GF-D8 (cell line): ENCODE results near the gene C1S.
A peak's percentile ranks its signal among the peaks of the same experiment; 100 is the strongest.
"Not testable (repeated sequence)": the region's sequence is repeated elsewhere in the genome, so short reads cannot be mapped to it uniquely, and the experiment has no call there.

Experiments
- DNase-seq: peaks from one replicate; lab custom pipeline; 2025; lab: John Stamatoyannopoulos, UW

Gene C1S

GRCh38 chr12:7046383-7047105 lies 14.0 kb upstream of the C1S start:
- no peak for DNase-seq

- peak; percentile 61 for DNase-seq
Measured at GRCh38 chr12:7047306-7047705, 13.2 kb upstream of the C1S start.

GRCh38 chr12:7049445-7049951 lies 11.0 kb upstream of the C1S start:
- DNase-seq: not testable (repeated sequence)

- DNase-seq: not testable (repeated sequence)
Measured at GRCh38 chr12:7049973-7050372, 10.5 kb upstream of the C1S start.

GRCh38 chr12:7054925-7055324 lies 5.6 kb upstream of the C1S start:
- DNase-seq: no peak

- DNase-seq: not testable (repeated sequence)
Measured at GRCh38 chr12:7055736-7056135, 4.8 kb upstream of the C1S start.

- DNase-seq: peak; percentile 23
Measured at GRCh38 chr12:7058163-7058845, 2.2 kb upstream of the C1S start.

GRCh38 chr12:7058850-7059395 lies 1.6 kb upstream of the C1S start:
- no peak for DNase-seq

- no peak for DNase-seq
Measured at GRCh38 chr12:7059780-7060179, 738 bp upstream of the C1S start.

- no peak for DNase-seq
Measured at GRCh38 chr12:7061138-7061537, 620 bp downstream of the C1S start.

GRCh38 chr12:7061596-7061995 lies 1.1 kb downstream of the C1S start:
- DNase-seq: no peak

GRCh38 chr12:7064516-7064915 lies 4.0 kb downstream of the C1S start:
- DNase-seq: no peak

- no peak for DNase-seq
Measured at GRCh38 chr12:7065073-7065623, 4.6 kb downstream of the C1S start.

- no peak for DNase-seq
Measured at GRCh38 chr12:7066596-7066995, 6.1 kb downstream of the C1S start.

GRCh38 chr12:7067096-7067495 lies 6.6 kb downstream of the C1S start:
- DNase-seq: no peak

- no peak for DNase-seq
Measured at GRCh38 chr12:7068240-7068993, 7.9 kb downstream of the C1S start.

- DNase-seq: no peak
Measured at GRCh38 chr12:7068994-7069346, 8.5 kb downstream of the C1S start.

GRCh38 chr12:7069386-7069785 lies 8.9 kb downstream of the C1S start:
- DNase-seq: no peak

GRCh38 chr12:7072035-7072434 lies 11.5 kb downstream of the C1S start:
- DNase-seq: no peak

- no peak for DNase-seq
Measured at GRCh38 chr12:7072554-7072953, 12.0 kb downstream of the C1S start.

GRCh38 chr12:7073946-7074345 lies 13.4 kb downstream of the C1S start:
- DNase-seq: no peak

- no peak for DNase-seq
Measured at GRCh38 chr12:7075518-7075917, 15.0 kb downstream of the C1S start.
